Activated naive CD8-positive, alpha-beta T cell (primary cell): ENCODE results near the gene GSTM4.
"Not testable (repeated sequence)": the region's sequence is repeated elsewhere in the genome, so short reads cannot be mapped to it uniquely, and the experiment has no call there.

Experiments used
- H3K27ac Mint-ChIP-seq: one replicate; pipeline ENCODE4 v1.8.0; 2021; ENCODE audit warnings: mixed read lengths
- H3K27me3 Mint-ChIP-seq: one replicate; pipeline ENCODE4 v1.8.0; 2021; ENCODE audit warnings: mixed read lengths
- H3K36me3 Mint-ChIP-seq: one replicate; pipeline ENCODE4 v1.8.0; 2021; ENCODE audit warnings: mixed read lengths
- H3K4me1 Mint-ChIP-seq: one replicate; pipeline ENCODE4 v1.8.0; 2021; ENCODE audit warnings: low read depth, mixed read lengths
- H3K4me3 Mint-ChIP-seq: one replicate; pipeline ENCODE4 v1.8.0; 2021; ENCODE audit warnings: mild to moderate bottlenecking, mixed read lengths
- H3K9me3 Mint-ChIP-seq: one replicate; pipeline ENCODE4 v1.8.0; 2021; ENCODE audit warnings: low read depth, mixed read lengths

Gene GSTM4

GRCh38 chr1:109687109-109687508 lies 31.2 kb downstream of the GSTM4 start:
- not testable (repeated sequence) for H3K4me3 Mint-ChIP-seq, H3K36me3 Mint-ChIP-seq, H3K4me1 Mint-ChIP-seq, H3K27ac Mint-ChIP-seq, H3K27me3 Mint-ChIP-seq, H3K9me3 Mint-ChIP-seq

- Mint-ChIP-seq H3K27ac (no peak within 1 kb of the TSS), H3K36me3 (no peaks in the 10 kb centered on the region), H3K4me1 (no peaks in the 10 kb centered on the region), H3K27me3 (no peaks in the 10 kb centered on the region), H3K9me3 (no peaks in the 10 kb centered on the region), H3K4me3 (no peak within 1 kb of the TSS)
Observed at GRCh38 chr1:109687641-109688499, 32.0 kb downstream of the GSTM4 start, which contains the start of gene GSTM1. TSS of gene GSTM1 (plus strand) at chr1:109687817. CDS start at chr1:109687874, 57 bp downstream.

GRCh38 chr1:109689844-109690405 lies 34.0 kb downstream of the GSTM4 start:
- Mint-ChIP-seq H3K4me1 (no peaks in the 10 kb centered on the region), H3K27ac (no peak overlapping the region), H3K27me3 (no peaks in the 10 kb centered on the region), H3K36me3 (no peaks in the 10 kb centered on the region), H3K9me3 (no peaks in the 10 kb centered on the region), H3K4me3 (no peak overlapping the region)

- H3K4me3 Mint-ChIP-seq: no peak overlapping the region
Observed at GRCh38 chr1:109691759-109692158, 35.9 kb downstream of the GSTM4 start.

GRCh38 chr1:109694400-109694799 lies 38.5 kb downstream of the GSTM4 start:
- not testable (repeated sequence) for H3K4me1 Mint-ChIP-seq, H3K27me3 Mint-ChIP-seq, H3K9me3 Mint-ChIP-seq, H3K36me3 Mint-ChIP-seq, H3K27ac Mint-ChIP-seq, H3K4me3 Mint-ChIP-seq

More at GRCh38 chr1:109691759-109692158, 35.9 kb downstream of the GSTM4 start:
- Mint-ChIP-seq H3K9me3 (no peaks in the 10 kb centered on the region), H3K4me1 (no peaks in the 10 kb centered on the region), H3K36me3 (no peaks in the 10 kb centered on the region), H3K27ac (no peak overlapping the region), H3K27me3 (no peaks in the 10 kb centered on the region)

GRCh38 chr1:109695138-109695537 lies 39.2 kb downstream of the GSTM4 start:
- not testable (repeated sequence) for H3K27me3 Mint-ChIP-seq, H3K36me3 Mint-ChIP-seq, H3K9me3 Mint-ChIP-seq, H3K4me3 Mint-ChIP-seq, H3K4me1 Mint-ChIP-seq, H3K27ac Mint-ChIP-seq

GRCh38 chr1:109697066-109697465 lies 41.2 kb downstream of the GSTM4 start:
- Mint-ChIP-seq H3K4me3 (no peak overlapping the region), H3K27me3 (no peaks in the 10 kb centered on the region), H3K4me1 (no peaks in the 10 kb centered on the region), H3K27ac (no peak overlapping the region), H3K9me3 (no peaks in the 10 kb centered on the region), H3K36me3 (no peaks in the 10 kb centered on the region)

- H3K36me3 Mint-ChIP-seq, H3K4me3 Mint-ChIP-seq, H3K4me1 Mint-ChIP-seq, H3K27ac Mint-ChIP-seq, H3K27me3 Mint-ChIP-seq, H3K9me3 Mint-ChIP-seq: not testable (repeated sequence)
Observed at GRCh38 chr1:109697861-109698260, 42.0 kb downstream of the GSTM4 start.

- H3K4me1 Mint-ChIP-seq, H3K9me3 Mint-ChIP-seq, H3K27me3 Mint-ChIP-seq, H3K36me3 Mint-ChIP-seq, H3K27ac Mint-ChIP-seq, H3K4me3 Mint-ChIP-seq: not testable (repeated sequence)
Observed at GRCh38 chr1:109702940-109703339, 47.0 kb downstream of the GSTM4 start.

- Mint-ChIP-seq H3K4me1 (no peaks in the 10 kb centered on the region), H3K27ac (no peak overlapping the region), H3K4me3 (no peak overlapping the region), H3K27me3 (peaks cover 2% of the 10 kb centered on the region), H3K36me3 (no peaks in the 10 kb centered on the region), H3K9me3 (peaks cover 3% of the 10 kb centered on the region)
Observed at GRCh38 chr1:109704173-109704572, 48.3 kb downstream of the GSTM4 start.

- Mint-ChIP-seq H3K9me3 (peaks cover 3% of the 10 kb centered on the region), H3K4me3 (no peak overlapping the region), H3K4me1 (no peaks in the 10 kb centered on the region), H3K27ac (no peak overlapping the region), H3K27me3 (peaks cover 2% of the 10 kb centered on the region), H3K36me3 (no peaks in the 10 kb centered on the region)
Observed at GRCh38 chr1:109705411-109705810, 49.5 kb downstream of the GSTM4 start.

GRCh38 chr1:109708949-109709348 lies 53.0 kb downstream of the GSTM4 start:
- not testable (repeated sequence) for H3K36me3 Mint-ChIP-seq, H3K4me1 Mint-ChIP-seq, H3K27ac Mint-ChIP-seq, H3K27me3 Mint-ChIP-seq, H3K4me3 Mint-ChIP-seq, H3K9me3 Mint-ChIP-seq

- not testable (repeated sequence) for H3K27ac Mint-ChIP-seq, H3K9me3 Mint-ChIP-seq, H3K4me3 Mint-ChIP-seq, H3K36me3 Mint-ChIP-seq, H3K4me1 Mint-ChIP-seq
- peaks cover 12% of the 10 kb centered on the region for H3K27me3 Mint-ChIP-seq
Observed at GRCh38 chr1:109709822-109710221, 53.9 kb downstream of the GSTM4 start.
